H1 (cell line): Measurements from ENCODE around the gene THOC5. TPM values are rescaled to one million over a fixed set of nuclear protein-coding genes. Genes with fewer than 3 reads are reported as not detected.

Experiments
- CTCF ChIA-PET: fragments of 300-600 bp; sonication (Branson Sonifier 250); formaldehyde crosslinking; loops from one replicate; lab custom pipeline; 2021; ENCODE audit not compliant: partially characterized antibody; lab: Charles Lee
- POLR2A ChIA-PET: fragments of 300-600 bp; sonication (Branson Sonifier 250); formaldehyde crosslinking; loops from one replicate; lab custom pipeline; 2021; ENCODE audit warnings: inconsistent platforms; ENCODE audit not compliant: partially characterized antibody; lab: Charles Lee
- DNase-seq, 2 experiments: peaks; one replicate each; pipeline versions ENCODE4 v3.0.0 to v3.0.0-alpha.2; 2010 to 2022; ENCODE audit warnings: low spot score in 2 of 2, low read depth in 1 of 2, mixed read lengths in 1 of 2
- FAIRE-seq: peaks from 2 replicates; lab custom pipeline; 2011; peaks lifted over from hg19 to GRCh38; lab: Jason Lieb, UNC
- H2AFZ ChIP-seq: 2 replicates; pipeline ENCODE4 v1.8.1; 2012; ENCODE audit warnings: low read length, inconsistent platforms
- H2AK5ac ChIP-seq: 2 replicates; pipeline ENCODE4 v1.6.1; 2013; ENCODE audit warnings: low read depth, low read length
- H2BK120ac ChIP-seq: replicated peaks from 2 replicates; pipeline ENCODE3; 2013; ENCODE audit warnings: low read depth, low read length, inconsistent platforms
- H2BK12ac ChIP-seq: 2 replicates; pipeline ENCODE4 v1.6.1; 2013; ENCODE audit warnings: low read depth, low read length
- H2BK15ac ChIP-seq: 2 replicates; pipeline ENCODE4 v1.6.1; 2013; ENCODE audit warnings: low read length
- H2BK20ac ChIP-seq: 2 replicates; pipeline ENCODE4 v1.6.1; 2013; ENCODE audit warnings: low read length
- H2BK5ac ChIP-seq: 2 replicates; pipeline ENCODE4 v1.6.1; 2013; ENCODE audit warnings: low read depth, low read length
- H3K14ac ChIP-seq: 2 replicates; pipeline ENCODE4 v1.6.1; 2013; ENCODE audit warnings: inconsistent platforms; ENCODE audit not compliant: insufficient read length
- H3K18ac ChIP-seq: 2 replicates; pipeline ENCODE4 v1.6.1; 2013; ENCODE audit warnings: low read length; ENCODE audit errors: extremely low read depth
- H3K23ac ChIP-seq: 2 replicates; pipeline ENCODE4 v1.6.1; 2013; ENCODE audit warnings: inconsistent platforms; ENCODE audit not compliant: insufficient read length
- H3K23me2 ChIP-seq: 2 replicates; pipeline ENCODE4 v1.6.1; 2013; ENCODE audit warnings: low read depth, low read length
- H3K27ac ChIP-seq: 2 replicates; pipeline ENCODE4 v1.6.1; 2011; ENCODE audit warnings: low read depth, low read length, inconsistent platforms
- H3K27me3 ChIP-seq, 4 experiments: replicated peaks in 1 of 4; 1 replicate in 1 of 4; 2 replicates in 3 of 4; pipeline versions ENCODE4 v1.6.1 to v1.8.1; 2011 to 2013; ENCODE audit warnings: low read length in 3 of 4, mild to moderate bottlenecking in 3 of 4, inconsistent platforms in 2 of 4, mixed read lengths in 2 of 4, moderate library complexity in 1 of 4; ENCODE audit not compliant: control insufficient read depth in 3 of 4, insufficient read depth in 3 of 4; ENCODE audit errors: extremely low read depth in 1 of 4
- H3K36me3 ChIP-seq, 4 experiments: 2 replicates each; pipeline versions ENCODE4 v1.6.1 to v1.8.1; 2011 to 2013; ENCODE audit warnings: mild to moderate bottlenecking in 4 of 4, low read length in 3 of 4, moderate library complexity in 2 of 4, control low read depth in 1 of 4, inconsistent platforms in 1 of 4; ENCODE audit not compliant: insufficient read depth in 4 of 4, control insufficient read depth in 2 of 4
- H3K4ac ChIP-seq: replicated peaks from 2 replicates; pipeline ENCODE3; 2013; ENCODE audit warnings: low read length, low read depth, mixed read lengths, inconsistent platforms; ENCODE audit not compliant: insufficient read length
- H3K4me1 ChIP-seq, 4 experiments: replicated peaks in 1 of 4; 1 replicate in 1 of 4; 2 replicates in 3 of 4; pipeline versions ENCODE4 v1.6.1 to v1.8.1; 2011 to 2013; ENCODE audit warnings: low read length in 3 of 4, inconsistent platforms in 2 of 4, mixed read lengths in 1 of 4; ENCODE audit not compliant: insufficient read depth in 4 of 4, control insufficient read depth in 3 of 4
- H3K4me2 ChIP-seq, 2 experiments: 2 replicates each; pipeline versions ENCODE4 v1.6.1 to v1.8.1; 2011 to 2013; ENCODE audit warnings: low read depth in 2 of 2, low read length in 2 of 2, control low read depth in 1 of 2, inconsistent platforms in 1 of 2, mild to moderate bottlenecking in 1 of 2; ENCODE audit not compliant: insufficient read depth in 1 of 2
- H3K4me3 ChIP-seq, 4 experiments: fragments of 200-600, 300-600 bp in 1 of 4; sonication (generic), shearing (Covaris generic), sonication (Bioruptor Twin) in 1 of 4; 2 replicates each; pipeline versions ENCODE4 v1.5.1 to v1.8.1; 2011 to 2016; ENCODE audit warnings: low read length in 4 of 4, low read depth in 3 of 4, control low read depth in 2 of 4, inconsistent platforms in 2 of 4, mild to moderate bottlenecking in 2 of 4, mixed read lengths in 1 of 4, moderate library complexity in 1 of 4; ENCODE audit not compliant: insufficient read depth in 2 of 4; ENCODE audit errors: extremely low read depth in 1 of 4
- H3K56ac ChIP-seq: replicated peaks from 2 replicates; pipeline ENCODE3; 2013; ENCODE audit warnings: low read depth, mild to moderate bottlenecking, mixed read lengths, low read length, inconsistent platforms; ENCODE audit not compliant: insufficient read length
- H3K79me1 ChIP-seq: 2 replicates; pipeline ENCODE4 v1.6.1; 2013; ENCODE audit warnings: low read depth, low read length, control low read depth
- H3K79me2 ChIP-seq, 2 experiments: 2 replicates each; pipeline versions ENCODE4 v1.6.1 to v1.8.1; 2012 to 2013; ENCODE audit warnings: low read length in 2 of 2, mild to moderate bottlenecking in 2 of 2, inconsistent platforms in 1 of 2; ENCODE audit not compliant: insufficient read depth in 2 of 2, control insufficient read depth in 1 of 2
- H3K9ac ChIP-seq, 4 experiments: replicated peaks in 1 of 4; 1 replicate in 1 of 4; 2 replicates in 3 of 4; pipeline versions ENCODE4 v1.6.1 to v1.8.1; 2011 to 2013; ENCODE audit warnings: low read depth in 3 of 4, low read length in 3 of 4, control low read depth in 2 of 4, mild to moderate bottlenecking in 2 of 4, moderate library complexity in 2 of 4, inconsistent platforms in 1 of 4; ENCODE audit errors: extremely low read depth in 1 of 4
- H3K9me3 ChIP-seq, 2 experiments: 2 replicates each; pipeline versions ENCODE4 v1.6.1 to v1.8.1; 2012 to 2013; ENCODE audit warnings: mild to moderate bottlenecking in 2 of 2, moderate library complexity in 2 of 2, control low read depth in 1 of 2, inconsistent platforms in 1 of 2, low read depth in 1 of 2, low read length in 1 of 2, mixed read lengths in 1 of 2; ENCODE audit not compliant: insufficient read depth in 2 of 2
- H4K20me1 ChIP-seq, 2 experiments: replicated peaks in 1 of 2; 2 replicates each; pipeline versions ENCODE3 to v1.8.1; 2011 to 2013; ENCODE audit warnings: inconsistent platforms in 2 of 2, low read length in 2 of 2, mild to moderate bottlenecking in 1 of 2; ENCODE audit not compliant: insufficient read depth in 2 of 2, control insufficient read depth in 1 of 2
- H4K5ac ChIP-seq: 2 replicates; pipeline ENCODE4 v1.6.1; 2013; ENCODE audit warnings: low read length, low read depth, mixed read lengths, inconsistent platforms; ENCODE audit not compliant: insufficient read length
- H4K8ac ChIP-seq: 2 replicates; pipeline ENCODE4 v1.8.0; 2013; ENCODE audit warnings: mild to moderate bottlenecking, moderate library complexity, low read length, inconsistent platforms; ENCODE audit not compliant: insufficient read depth; ENCODE audit errors: extremely low read depth
- H4K91ac ChIP-seq: replicated peaks from 2 replicates; pipeline ENCODE3; 2013; ENCODE audit warnings: low read length, mixed read lengths, inconsistent platforms; ENCODE audit not compliant: insufficient read length
- EZH2 ChIP-seq: fragments of 200-600 bp; sonication (generic); IDR thresholded peaks from 2 replicates; pipeline ENCODE4 v1.7.1; 2012; ENCODE audit warnings: low read depth, mild to moderate bottlenecking, moderate library complexity, low read length, inconsistent platforms; ENCODE audit not compliant: severe bottlenecking
- PHF8 ChIP-seq: fragments of 200-600 bp; sonication (generic); conservative IDR thresholded peaks from 2 replicates; pipeline ENCODE4 v1.7.1; 2012; ENCODE audit warnings: low read depth, mild to moderate bottlenecking, inconsistent platforms, low read length, moderate library complexity
- SUZ12 ChIP-seq: fragments of 200-600 bp; sonication (generic); IDR thresholded peaks from 2 replicates; pipeline ENCODE4 v1.6.1; 2012; ENCODE audit warnings: mild to moderate bottlenecking, inconsistent platforms, low read length, moderate library complexity, mixed read lengths
- TAF1 ChIP-seq: IDR thresholded peaks from 2 replicates; pipeline ENCODE4 v1.6.1; 2011; ENCODE audit warnings: mild to moderate bottlenecking, low read depth, low read length
- whole genome bisulfite sequencing, 2 experiments: shearing (Covaris generic) in 1 of 2; methylation state at CpG; one replicate each; pipeline versions ENCODE4 v1.1.6 to v1.1.7; 2013 to 2015; ENCODE audit warnings: low lambda C conversion rate in 2 of 2, mixed read lengths in 2 of 2, inconsistent platforms in 1 of 2, low coverage in 1 of 2, missing lambda C conversion rate in 1 of 2; ENCODE audit not compliant: insufficient replicate concordance in 2 of 2, insufficient coverage in 1 of 2, insufficient read length in 1 of 2; ENCODE audit errors: extremely low coverage in 1 of 2, missing lambda C conversion rate in 1 of 2; 5-methylcytosine and 5-hydroxymethylcytosine counted together
- polyA plus RNA-seq, 7 experiments: library from polyadenylated mRNA; depleted of rRNA in 3 of 7; stranded (reverse) in 5 of 7; unstranded in 2 of 7; fragments of >200 nt in 5 of 7; fragments of 200-250 nt in 2 of 7; gene quantifications; 1 replicate in 5 of 7; 2 replicates in 1 of 7; 4 replicates in 1 of 7; pipeline versions ENCODE4 v1.2.1 to v1.2.3, GENCODE V29; 2011 to 2013; ENCODE audit warnings: missing spikeins in 2 of 7, mixed read lengths in 2 of 7
- total RNA-seq: library from RNA; stranded (reverse); fragmentation: NEBNext Ultra II Directional; extraction: Animal tissue kit (Norgen Biotek cat#: 25700); gene quantifications from 2 replicates; pipeline ENCODE4 v1.2.1, GENCODE V29; 2021
- TF ChIP-seq, protein P1 (sequence below): IDR thresholded peaks from 2 replicates; pipeline ENCODE4 v1.6.1; 2011; ENCODE audit warnings: low read depth, mild to moderate bottlenecking, low read length; ENCODE audit not compliant: insufficient read depth
- TF ChIP-seq, protein P2 (sequence below): IDR thresholded peaks from 2 replicates; pipeline ENCODE4 v1.6.1; 2012; ENCODE audit warnings: inconsistent platforms

THOC5 gene
- total and polyA plus RNA-seq, 2 of the 8 experiments (the other 6 are each of a cell fraction or from before 2014, with no cell fraction given): 27.7 to 65.7 TPM

DNA sequence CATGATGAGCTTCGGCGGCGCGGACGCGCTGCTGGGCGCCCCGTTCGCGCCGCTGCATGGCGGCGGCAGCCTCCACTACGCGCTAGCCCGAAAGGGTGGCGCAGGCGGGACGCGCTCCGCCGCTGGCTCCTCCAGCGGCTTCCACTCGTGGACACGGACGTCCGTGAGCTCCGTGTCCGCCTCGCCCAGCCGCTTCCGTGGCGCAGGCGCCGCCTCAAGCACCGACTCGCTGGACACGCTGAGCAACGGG is 73.4 kb downstream of the THOC5 start:
- H3K27ac ChIP-seq: no peak overlapping the region
- H2BK20ac ChIP-seq: peak overlapping the region; percentile 6; the same call in 1 of the 2 replicates
- H3K36me3 ChIP-seq: peaks cover 0 to 12% (median 0%) of the 10 kb centered on the region in 4 experiments; a peak in 3 of 8 replicates
- DNase-seq: no peak
- H2BK12ac ChIP-seq: peak overlapping the region; percentile 62; the same call in 1 of the 2 replicates
- H3K56ac ChIP-seq: no peak overlapping the region
- H4K20me1 ChIP-seq: peaks cover 4 to 5% of the 10 kb centered on the region in 2 experiments
- TF ChIP-seq, protein P1, sequence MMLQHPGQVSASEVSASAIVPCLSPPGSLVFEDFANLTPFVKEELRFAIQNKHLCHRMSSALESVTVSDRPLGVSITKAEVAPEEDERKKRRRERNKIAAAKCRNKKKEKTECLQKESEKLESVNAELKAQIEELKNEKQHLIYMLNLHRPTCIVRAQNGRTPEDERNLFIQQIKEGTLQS: no peak
- TF ChIP-seq TAF1 (peak; percentile 31; the same call in 1 of the 2 replicates), SUZ12 (0 out of 2 replicates have a peak, but pooled peaks have one; percentile 48), EZH2 (peak; percentile 84), PHF8 (no peak)
- TF ChIP-seq, protein P2, sequence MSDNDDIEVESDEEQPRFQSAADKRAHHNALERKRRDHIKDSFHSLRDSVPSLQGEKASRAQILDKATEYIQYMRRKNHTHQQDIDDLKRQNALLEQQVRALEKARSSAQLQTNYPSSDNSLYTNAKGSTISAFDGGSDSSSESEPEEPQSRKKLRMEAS: 0 out of 2 replicates have a peak, but pooled peaks have one; percentile 68
- no peak overlapping the region for H3K9ac ChIP-seq
- no peak overlapping the region for H2BK5ac ChIP-seq
- peaks cover 0 to 11% of the 10 kb centered on the region in 2 experiments; a peak in 2 of 4 replicates for H3K9me3 ChIP-seq
- H3K79me1 ChIP-seq: no peaks in the 10 kb centered on the region
- no peak overlapping the region for H4K91ac ChIP-seq
- no peak overlapping the region; the same call in 1 of the 2 replicates for H2AK5ac ChIP-seq
- peak overlapping the region; percentile 71 to 74 for H3K4me2 ChIP-seq
- POLR2A ChIA-PET: interaction anchor here (0.9 to 3.7 kb wide), 7 partner anchors 10 to 167 kb away, joined by 3 to 36 read pairs (median 3); no protein-coding TSS in a partner anchor
- peaks cover 19% of the 10 kb centered on the region; the same call in 1 of the 2 replicates for H3K23me2 ChIP-seq
- H3K23ac ChIP-seq: no peak overlapping the region
- H3K27me3 ChIP-seq: peaks cover 26 to 58% (median 51%) of the 10 kb centered on the region in 4 experiments
- H4K8ac ChIP-seq: peak overlapping the region; percentile 62; the same call in 1 of the 2 replicates
- no peaks in the 10 kb centered on the region for H3K79me2 ChIP-seq
- no peak overlapping the region for H2BK120ac ChIP-seq
- H3K4me1 ChIP-seq: peaks cover 14 to 27% (median 20%) of the 10 kb centered on the region in 4 experiments
- H3K14ac ChIP-seq: no peak overlapping the region
- no peak overlapping the region for H2AFZ ChIP-seq
- no peak overlapping the region for H2BK15ac ChIP-seq
- H3K4me3 ChIP-seq: peak overlapping the region; percentile 4 to 57 (median 24); a peak in 4 of 8 replicates
- H3K18ac ChIP-seq: peak overlapping the region; percentile 60; the same call in 1 of the 2 replicates
- 12% methylated on average over 29 of the region's 39 CpGs; no CpG with 5 or more reads in 1 of the 2 experiments for WGBS, 2 experiments
- no peak overlapping the region for H3K4ac ChIP-seq
- CTCF ChIA-PET: interaction anchor here (0.6 to 6.2 kb wide), 3 partner anchors 10 to 76 kb away, joined by 3 to 42 read pairs (median 4); no protein-coding TSS in a partner anchor
- FAIRE-seq: no peak
- H4K5ac ChIP-seq: no peak overlapping the region
